IMR-90 (cell line): ENCODE results near the gene RPL18.

Experiments
- BHLHE40 ChIP-seq: fragments of 150-350 bp; IDR thresholded peaks from 2 replicates; pipeline ENCODE4 v1.6.1; 2016; ENCODE audit warnings: mild to moderate bottlenecking, low read depth, low read length
- MAZ ChIP-seq: IDR thresholded peaks from 2 replicates; pipeline ENCODE4 v1.6.1; 2012; ENCODE audit warnings: low read depth, mild to moderate bottlenecking, low read length, improper control_type of control experiment, moderate library complexity, borderline replicate concordance
- POLR2A ChIP-seq: IDR thresholded peaks from 2 replicates; pipeline ENCODE4 v1.6.1; 2012; ENCODE audit warnings: mild to moderate bottlenecking, low read depth, low read length
- RAD21 ChIP-seq: IDR thresholded peaks from 2 replicates; pipeline ENCODE4 v1.6.1; 2012; ENCODE audit warnings: low read length, improper control_type of control experiment
- RCOR1 ChIP-seq: IDR thresholded peaks from 2 replicates; pipeline ENCODE4 v1.6.1; 2012; ENCODE audit warnings: mild to moderate bottlenecking, low read length, improper control_type of control experiment; ENCODE audit not compliant: insufficient replicate concordance
- SMC3 ChIP-seq: fragments of 150-350 bp; IDR thresholded peaks from 2 replicates; pipeline ENCODE4 v1.6.1; 2016; ENCODE audit warnings: low read depth, mild to moderate bottlenecking, antibody characterized with exemption, low read length, moderate library complexity
- TF ChIP-seq, protein P1 (sequence below): conservative IDR thresholded peaks from 2 replicates; pipeline ENCODE4 v1.5.1; 2012; ENCODE audit warnings: mild to moderate bottlenecking, low read depth, low read length, improper control_type of control experiment
- TF ChIP-seq, protein P2 (sequence below): fragments of 150-350 bp; IDR thresholded peaks from 2 replicates; pipeline ENCODE4 v1.6.1; 2017; ENCODE audit warnings: mild to moderate bottlenecking, antibody characterized with exemption, low read length, low read depth

DNA sequence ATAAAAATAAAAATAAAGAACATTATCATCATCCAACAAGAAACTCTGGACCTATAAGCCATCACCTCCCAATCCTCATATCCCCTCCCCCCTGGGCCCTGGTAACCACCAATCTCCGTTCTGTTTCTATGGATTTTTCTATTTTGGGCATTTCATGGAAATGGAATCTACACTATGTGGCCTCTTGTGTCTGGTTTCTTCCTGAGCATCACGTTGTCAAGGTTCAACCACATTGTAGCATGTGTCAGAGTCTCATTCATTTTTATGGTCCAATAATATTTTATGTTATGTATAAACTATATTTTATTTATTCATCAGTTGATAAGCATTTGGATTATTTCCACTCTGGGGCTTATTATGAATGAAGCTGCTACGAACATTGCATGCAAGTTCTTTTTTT is 40.1 kb downstream of the RPL18 start:
- TF ChIP-seq, protein P1, sequence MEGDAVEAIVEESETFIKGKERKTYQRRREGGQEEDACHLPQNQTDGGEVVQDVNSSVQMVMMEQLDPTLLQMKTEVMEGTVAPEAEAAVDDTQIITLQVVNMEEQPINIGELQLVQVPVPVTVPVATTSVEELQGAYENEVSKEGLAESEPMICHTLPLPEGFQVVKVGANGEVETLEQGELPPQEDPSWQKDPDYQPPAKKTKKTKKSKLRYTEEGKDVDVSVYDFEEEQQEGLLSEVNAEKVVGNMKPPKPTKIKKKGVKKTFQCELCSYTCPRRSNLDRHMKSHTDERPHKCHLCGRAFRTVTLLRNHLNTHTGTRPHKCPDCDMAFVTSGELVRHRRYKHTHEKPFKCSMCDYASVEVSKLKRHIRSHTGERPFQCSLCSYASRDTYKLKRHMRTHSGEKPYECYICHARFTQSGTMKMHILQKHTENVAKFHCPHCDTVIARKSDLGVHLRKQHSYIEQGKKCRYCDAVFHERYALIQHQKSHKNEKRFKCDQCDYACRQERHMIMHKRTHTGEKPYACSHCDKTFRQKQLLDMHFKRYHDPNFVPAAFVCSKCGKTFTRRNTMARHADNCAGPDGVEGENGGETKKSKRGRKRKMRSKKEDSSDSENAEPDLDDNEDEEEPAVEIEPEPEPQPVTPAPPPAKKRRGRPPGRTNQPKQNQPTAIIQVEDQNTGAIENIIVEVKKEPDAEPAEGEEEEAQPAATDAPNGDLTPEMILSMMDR, result no peak
- TF ChIP-seq RAD21 (no peak), POLR2A (no peak), SMC3 (no peak), RCOR1 (no peak), MAZ (no peak), BHLHE40 (no peak)
- TF ChIP-seq, protein P2, sequence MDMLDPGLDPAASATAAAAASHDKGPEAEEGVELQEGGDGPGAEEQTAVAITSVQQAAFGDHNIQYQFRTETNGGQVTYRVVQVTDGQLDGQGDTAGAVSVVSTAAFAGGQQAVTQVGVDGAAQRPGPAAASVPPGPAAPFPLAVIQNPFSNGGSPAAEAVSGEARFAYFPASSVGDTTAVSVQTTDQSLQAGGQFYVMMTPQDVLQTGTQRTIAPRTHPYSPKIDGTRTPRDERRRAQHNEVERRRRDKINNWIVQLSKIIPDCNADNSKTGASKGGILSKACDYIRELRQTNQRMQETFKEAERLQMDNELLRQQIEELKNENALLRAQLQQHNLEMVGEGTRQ, result no peak
